Fibroblast of lung (primary cell): Measurements from ENCODE around the gene TNP2.

ENCODE experiments used
- CTCF ChIP-seq, 2 donors: IDR thresholded peaks in 1 of 2; conservative IDR thresholded peaks in 1 of 2; 1 replicate in 1 of 2; 2 replicates in 1 of 2; pipeline ENCODE4 v1.5.1; 2011 to 2012; ENCODE audit warnings: low read length in 2 of 2, control low read depth in 1 of 2, inconsistent platforms in 1 of 2, low read depth in 1 of 2, mild to moderate bottlenecking in 1 of 2
- EZH2 ChIP-seq: IDR thresholded peaks from 2 replicates; pipeline ENCODE4 v1.5.1; 2012; ENCODE audit warnings: low read length, control low read depth, mild to moderate bottlenecking; ENCODE audit errors: missing control alignments

GRCh38 chr16:11263737-11264136 is 5.4 kb downstream of the TNP2 start:
- TF ChIP-seq CTCF (conservative IDR thresholded peaks at IDR 0.05 in 1 of 2, IDR thresholded peaks at IDR 0.05 in 1 of 2; ENCODE audit: low read depth in 1 of 2, low read length in 2 of 2) (no peak), EZH2 (no peak)
